Psoas muscle (tissue), 8 donors: ENCODE measurements around the gene SRSF6. TPM values are rescaled to one million over a fixed set of nuclear protein-coding genes. Genes with fewer than 3 reads are reported as not detected.
A peak's percentile ranks its signal among the peaks of the same experiment; 100 is the strongest.
"Not testable (repeated sequence)": the region's sequence is repeated elsewhere in the genome, so short reads cannot be mapped to it uniquely, and the experiment has no call there.

Experiments
- ATAC-seq, 4 donors: fragments of 200-7000 bp; cut with Tn5 transposase; one replicate each; pipeline ENCODE4 v1.9.1; 2020; ENCODE audit warnings: moderate library complexity in 3 of 4, mild to moderate bottlenecking in 2 of 4
- DNase-seq, 2 donors: peaks; one replicate each; pipeline ENCODE4 v3.0.0-alpha.2; 2020
- H3K27ac ChIP-seq: fragments of 200-600 bp; one replicate; pipeline ENCODE4 v1.8.0; 2022
- H3K27me3 ChIP-seq, 3 donors: fragments of 200-600 bp in 1 of 3; one replicate each; pipeline versions ENCODE4 v1.6.1 to v1.8.0; 2013 to 2022; ENCODE audit warnings: low read length in 2 of 3, mild to moderate bottlenecking in 2 of 3, moderate library complexity in 1 of 3; ENCODE audit not compliant: insufficient read depth in 3 of 3
- H3K36me3 ChIP-seq, 2 donors: fragments of 200-600 bp in 1 of 2; one replicate each; pipeline versions ENCODE4 v1.6.1 to v1.8.0; 2013 to 2022; ENCODE audit warnings: low read depth in 1 of 2, mild to moderate bottlenecking in 1 of 2, moderate library complexity in 1 of 2; ENCODE audit not compliant: insufficient read depth in 1 of 2
- H3K4me1 ChIP-seq: fragments of 200-600 bp; one replicate; pipeline ENCODE4 v1.8.0; 2022
- H3K4me3 ChIP-seq: fragments of 200-600 bp; one replicate; pipeline ENCODE4 v1.8.0; 2022; ENCODE audit warnings: mild to moderate bottlenecking
- H3K9me3 ChIP-seq: fragments of 200-600 bp; one replicate; pipeline ENCODE4 v1.8.0; 2022
- WGBS, 3 donors: extraction: QIAGEN DNeasy Blood & Tissue Kit; methylation state at CpG; one replicate each; pipeline versions ENCODE4 v1.1.6 to v1.1.7; 2013; 5-methylcytosine and 5-hydroxymethylcytosine counted together
- intact Hi-C, 2 donors: fragments of 100-400 bp; cut with DNase I; formaldehyde crosslinking; loops; one replicate each; pipeline versions ENCODE4 v1.11.0 to v1.14.2; 2022
- polyA plus RNA-seq, 3 donors: library from polyadenylated mRNA; stranded (reverse); fragments of 200-250 nt; gene quantifications; one replicate each; pipeline ENCODE4 v1.2.3, GENCODE V29; 2013
- total RNA-seq, 4 donors: library from RNA; stranded (reverse); fragmentation: NEBNext Ultra II Directional in 2 of 4; extraction: Animal tissue kit (Norgen Biotek cat#: 25700) in 2 of 4; gene quantifications; one replicate each; pipeline versions ENCODE4 v1.2.1 to v1.2.4, GENCODE V29; 2021 to 2023
- TF ChIP-seq, protein P1 (sequence below): fragments of 200-600 bp; IDR thresholded peaks from one replicate; pipeline ENCODE4 v1.8.0; 2022; ENCODE audit warnings: antibody characterized with exemption
- donor health status: healthy with polysubstance abuse.
- donor health status: DM: no; HTN: no; CAD: no; lungs with moderate emphysema.
- donor health status: Bipolar disorder and iron deficiency.
- donor health status: healthy.
- donor health status: DM: yes; HTN: yes; CAD: no.
- donor health status: DM: no; HTN: no; CAD: no.
- donor health status: DM: no; HTN: no; CAD: no.
- donor health status: DM: yes; HTN: yes; CAD: no.

The SRSF6 gene
- total and polyA plus RNA-seq, 7 donors, result 26.3 to 76.9 (median 38.9) TPM

DNA sequence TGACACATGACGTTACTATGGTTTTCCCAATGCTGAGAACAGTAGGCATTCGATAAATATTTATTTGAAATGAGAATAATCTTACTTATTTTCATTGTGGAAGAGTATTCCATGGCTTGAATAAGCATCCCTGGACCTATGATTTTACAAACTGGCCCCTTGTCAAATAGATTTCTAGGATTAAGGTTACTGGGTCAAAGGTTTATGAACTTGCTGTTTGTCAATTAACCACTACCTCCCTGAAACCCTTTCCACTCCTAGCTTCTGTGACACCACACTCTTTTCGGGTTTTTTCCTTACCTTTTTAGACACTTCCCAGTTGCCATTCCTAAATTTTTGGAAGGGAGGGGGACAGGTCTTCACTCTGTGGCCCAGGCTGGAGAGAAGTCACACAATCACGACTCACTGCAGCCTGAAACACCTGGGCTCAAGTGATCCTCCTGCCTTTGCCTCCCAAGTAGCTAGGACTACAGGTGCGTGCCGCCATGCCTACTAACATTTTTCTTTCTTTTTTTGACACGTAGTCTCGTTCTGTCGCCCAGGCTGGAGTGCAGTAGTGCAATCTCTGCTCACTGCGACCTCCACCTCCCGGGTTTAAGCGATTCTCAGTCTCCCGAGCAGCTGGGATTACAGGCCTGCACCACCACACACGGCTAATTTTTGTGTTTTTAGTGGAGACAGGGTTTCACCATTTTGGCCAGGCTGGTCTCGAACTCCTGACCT is 5.1 kb upstream of the SRSF6 start:
- TF ChIP-seq, protein P1, sequence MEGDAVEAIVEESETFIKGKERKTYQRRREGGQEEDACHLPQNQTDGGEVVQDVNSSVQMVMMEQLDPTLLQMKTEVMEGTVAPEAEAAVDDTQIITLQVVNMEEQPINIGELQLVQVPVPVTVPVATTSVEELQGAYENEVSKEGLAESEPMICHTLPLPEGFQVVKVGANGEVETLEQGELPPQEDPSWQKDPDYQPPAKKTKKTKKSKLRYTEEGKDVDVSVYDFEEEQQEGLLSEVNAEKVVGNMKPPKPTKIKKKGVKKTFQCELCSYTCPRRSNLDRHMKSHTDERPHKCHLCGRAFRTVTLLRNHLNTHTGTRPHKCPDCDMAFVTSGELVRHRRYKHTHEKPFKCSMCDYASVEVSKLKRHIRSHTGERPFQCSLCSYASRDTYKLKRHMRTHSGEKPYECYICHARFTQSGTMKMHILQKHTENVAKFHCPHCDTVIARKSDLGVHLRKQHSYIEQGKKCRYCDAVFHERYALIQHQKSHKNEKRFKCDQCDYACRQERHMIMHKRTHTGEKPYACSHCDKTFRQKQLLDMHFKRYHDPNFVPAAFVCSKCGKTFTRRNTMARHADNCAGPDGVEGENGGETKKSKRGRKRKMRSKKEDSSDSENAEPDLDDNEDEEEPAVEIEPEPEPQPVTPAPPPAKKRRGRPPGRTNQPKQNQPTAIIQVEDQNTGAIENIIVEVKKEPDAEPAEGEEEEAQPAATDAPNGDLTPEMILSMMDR, result no peak
- no peak for ATAC-seq
- intact Hi-C loops, result loop anchor here in 1 of 2 donors (10.0 kb wide), 1 partner anchor 632 kb away; no protein-coding TSS in a partner anchor

DNA sequence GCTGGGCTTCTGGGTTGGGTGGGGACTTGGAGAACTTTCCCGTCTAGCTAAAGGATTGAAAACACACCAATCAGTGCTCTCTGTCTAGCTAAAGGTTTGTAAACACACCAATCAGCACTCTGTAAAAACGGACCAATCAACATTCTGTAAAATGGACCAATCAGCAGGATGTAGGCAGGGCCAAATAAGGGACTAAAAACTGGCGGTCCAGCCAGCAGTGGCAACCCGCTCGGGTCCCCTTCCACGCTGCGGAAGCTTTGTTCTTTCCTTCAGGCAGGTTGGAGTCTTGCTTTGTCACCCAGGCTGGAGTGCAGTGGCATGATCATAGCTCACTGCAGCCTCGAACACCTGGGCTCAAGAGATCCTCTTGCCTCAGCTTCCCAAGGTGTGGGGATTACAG is 1.4 kb upstream of the SRSF6 start:
- not testable (repeated sequence) for H3K9me3 ChIP-seq, ATAC-seq, H3K27ac ChIP-seq, DNase-seq, H3K27me3 ChIP-seq
- peaks cover 3 to 25% of the 10 kb centered on the region in 2 donors for H3K36me3 ChIP-seq
- WGBS, 3 donors, result 88 to 92% (median 89%) methylated on average over 8 of the region's 8 CpGs
- intact Hi-C loops, result loop anchor here (5.0 to 10.0 kb wide), 2 partner anchors 136 to 629 kb away; partner anchors contain the start of gene IFT52 (in 2 of the 2)
- peaks cover 10% of the 10 kb centered on the region for H3K4me1 ChIP-seq
- H3K4me3 ChIP-seq, result peak overlapping the region; percentile 82

More for the DNA sequence above, 5.1 kb upstream of the SRSF6 start:
- Histone ChIP-seq H3K27me3 (peaks cover 0 to 5% (median 0%) of the 10 kb centered on the region in 3 donors), H3K36me3 (no peaks in the 10 kb centered on the region), H3K4me1 (peaks cover 4% of the 10 kb centered on the region), H3K9me3 (no peaks in the 10 kb centered on the region), H3K27ac (no peak overlapping the region), H3K4me3 (no peak overlapping the region)
- no peak for DNase-seq
- 87 to 89% (median 89%) methylated on average over 15 of the region's 15 CpGs for WGBS, 3 donors

DNA sequence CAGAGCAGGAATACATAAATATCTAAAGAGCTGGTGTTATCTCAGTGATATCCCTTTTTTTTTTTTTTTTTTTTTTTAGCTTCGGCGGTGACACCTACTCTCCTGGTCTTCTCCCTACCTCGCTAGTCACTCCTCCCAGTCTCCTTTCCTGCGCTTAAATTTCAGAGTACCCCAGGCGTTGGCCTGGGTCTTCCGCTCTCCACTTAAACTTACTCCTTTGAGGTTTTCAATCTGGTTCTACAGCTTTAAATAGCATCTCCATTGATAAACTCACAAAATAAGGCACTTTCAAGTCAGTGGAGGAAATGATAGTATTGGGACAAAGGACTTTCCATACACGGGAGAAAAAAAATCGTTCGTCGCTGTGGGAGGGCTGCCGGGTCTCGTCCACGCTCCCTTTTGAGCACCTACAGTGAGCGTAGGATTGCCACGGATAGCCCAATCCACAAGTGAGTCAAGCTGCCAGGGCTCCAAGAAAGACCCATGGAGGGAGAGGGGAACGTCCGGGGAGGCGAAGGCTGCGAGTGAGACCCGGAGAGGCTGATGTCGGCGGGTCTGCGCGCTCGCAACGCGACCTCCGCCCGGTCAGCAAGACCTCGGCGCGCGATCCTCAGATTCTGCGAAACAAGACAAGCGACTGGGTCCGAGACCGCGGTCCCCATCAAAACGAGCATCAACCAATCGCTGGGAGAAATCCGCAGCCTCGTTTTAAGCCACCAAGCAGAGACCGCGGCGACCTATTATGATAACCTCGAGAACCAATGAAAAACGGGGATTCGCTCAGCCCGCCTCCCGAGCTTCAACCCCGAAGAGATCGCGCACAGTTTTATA is 672 bp upstream of the SRSF6 start:
- no peaks in the 10 kb centered on the region for H3K27me3 ChIP-seq
- H3K36me3 ChIP-seq, result peaks cover 3 to 33% of the 10 kb centered on the region in 2 donors
- peak overlapping the region; percentile 82 for H3K4me3 ChIP-seq
- H3K4me1 ChIP-seq, result peaks cover 10% of the 10 kb centered on the region
- no peaks in the 10 kb centered on the region for H3K9me3 ChIP-seq
- peak overlapping the region; percentile 98 for H3K27ac ChIP-seq
- DNase-seq (peak; percentile 85 to 91), ATAC-seq (peak; percentile 84 to 92 (median 87))
- intact Hi-C loops, result loop anchor here (5.0 to 10.0 kb wide), 2 partner anchors 135 to 628 kb away; partner anchors contain the start of gene IFT52 (in 2 of the 2)
- TF ChIP-seq, protein P1, result no peak
- 1% methylated on average over 53 of the region's 53 CpGs for WGBS, 3 donors

DNA sequence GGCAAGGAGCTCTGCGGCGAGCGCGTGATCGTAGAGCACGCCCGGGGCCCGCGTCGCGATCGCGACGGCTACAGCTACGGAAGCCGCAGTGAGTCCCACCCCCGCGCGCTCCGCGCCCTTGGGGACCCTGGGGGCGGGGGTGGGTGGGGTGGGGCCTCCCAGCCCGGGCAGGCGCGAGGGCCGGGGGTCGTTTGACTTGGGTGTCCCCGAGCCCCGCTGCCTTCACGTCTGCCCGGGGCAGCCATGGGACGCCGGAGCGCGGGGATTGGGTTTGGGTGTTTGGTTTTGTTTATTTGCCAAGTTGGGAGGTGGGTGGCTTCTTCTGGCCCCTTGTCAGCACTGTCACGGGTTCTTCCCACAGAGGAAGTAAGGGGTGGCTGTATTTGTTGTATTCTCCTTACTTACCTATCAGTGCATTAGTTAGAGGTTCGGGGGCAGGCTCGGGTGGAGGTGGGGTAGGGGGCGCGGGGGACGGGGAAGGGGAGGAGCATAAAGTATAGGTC is 777 bp downstream of the SRSF6 start:
- ATAC-seq (no peak), DNase-seq (no peak)
- intact Hi-C loops, result loop anchor here (5.0 to 10.0 kb wide), 2 partner anchors 134 to 626 kb away; partner anchors contain the start of gene IFT52 (in 2 of the 2)
- no peaks in the 10 kb centered on the region for H3K9me3 ChIP-seq
- peaks cover 7 to 47% of the 10 kb centered on the region in 2 donors for H3K36me3 ChIP-seq
- TF ChIP-seq, protein P1, result no peak
- peak overlapping the region; percentile 98 for H3K27ac ChIP-seq
- H3K4me1 ChIP-seq, result peaks cover 17% of the 10 kb centered on the region
- 1% methylated on average over 29 to 41 of the region's 41 CpGs for WGBS, 3 donors
- H3K27me3 ChIP-seq, result no peaks in the 10 kb centered on the region
- H3K4me3 ChIP-seq, result peak overlapping the region; percentile 82
